Hepatocyte (in vitro differentiated cells): ENCODE measurements around the gene ST14. TPM values are rescaled to one million over a fixed set of nuclear protein-coding genes. Genes with fewer than 3 reads are reported as not detected.

Source experiments
- DNase-seq: peaks from one replicate; pipeline ENCODE4 v3.0.0-alpha.2; 2016; ENCODE audit warnings: low spot score
- H2AFZ ChIP-seq: fragments of 200-600 bp; sonication (generic); 2 replicates; pipeline ENCODE4 v1.6.0; 2016; ENCODE audit warnings: antibody characterized with exemption, mild to moderate bottlenecking
- H3K27ac ChIP-seq: fragments of 200-600 bp; sonication (generic); 2 replicates; pipeline ENCODE4 v1.5.1; 2016; ENCODE audit warnings: mild to moderate bottlenecking
- H3K27me3 ChIP-seq: fragments of 200-600 bp; sonication (generic); 2 replicates; pipeline ENCODE4 v1.6.1; 2016
- H3K36me3 ChIP-seq: fragments of 200-600 bp; sonication (generic); replicated peaks from 2 replicates; pipeline ENCODE4 v1.5.1; 2016; ENCODE audit warnings: low read depth; ENCODE audit not compliant: insufficient read depth
- H3K4me1 ChIP-seq: fragments of 200-600 bp; sonication (generic); 2 replicates; pipeline ENCODE4 v1.5.1; 2016; ENCODE audit warnings: mild to moderate bottlenecking, moderate library complexity; ENCODE audit not compliant: insufficient read depth
- H3K4me2 ChIP-seq: fragments of 200-600 bp; sonication (generic); 2 replicates; pipeline ENCODE4 v1.6.0; 2016
- H3K4me3 ChIP-seq: fragments of 200-600 bp; sonication (generic); 2 replicates; pipeline ENCODE4 v1.5.1; 2016; ENCODE audit warnings: mild to moderate bottlenecking
- H3K79me2 ChIP-seq: fragments of 200-600 bp; sonication (generic); 2 replicates; pipeline ENCODE4 v1.6.0; 2017; ENCODE audit warnings: mild to moderate bottlenecking
- H3K9me2 ChIP-seq: fragments of 200-600 bp; sonication (generic); replicated peaks from 2 replicates; pipeline ENCODE4 v1.6.0; 2017; ENCODE audit warnings: mild to moderate bottlenecking; ENCODE audit not compliant: insufficient read depth
- H3K9me3 ChIP-seq: fragments of 200-600 bp; sonication (generic); 2 replicates; pipeline ENCODE4 v1.5.1; 2016; ENCODE audit warnings: low read depth, mild to moderate bottlenecking
- H4K20me1 ChIP-seq: fragments of 200-600 bp; sonication (generic); 2 replicates; pipeline ENCODE4 v1.6.0; 2016; ENCODE audit warnings: mild to moderate bottlenecking; ENCODE audit not compliant: insufficient read depth, poor library complexity, severe bottlenecking
- EZH2 ChIP-seq: fragments of 200-600 bp; sonication (generic); IDR thresholded peaks from 2 replicates; pipeline ENCODE4 v1.6.1; 2016; ENCODE audit warnings: antibody characterized with exemption, mild to moderate bottlenecking, borderline replicate concordance
- EZH2phosphoT487 ChIP-seq: fragments of 200-600 bp; sonication (generic); IDR thresholded peaks from one replicate; pipeline ENCODE4 v1.6.1; 2018; ENCODE audit warnings: antibody characterized with exemption, mild to moderate bottlenecking, low read depth, moderate library complexity; ENCODE audit not compliant: unreplicated experiment, severe bottlenecking
- WGBS: methylation state at CpG from one replicate; pipeline ENCODE4 v1.1.6; 2016; ENCODE audit warnings: low lambda C conversion rate; ENCODE audit errors: missing lambda C conversion rate; 5-methylcytosine and 5-hydroxymethylcytosine counted together
- polyA plus RNA-seq: library from polyadenylated mRNA; unstranded; fragments of >200 nt; fragmentation: Nextera tagmentation; extraction: Ambion mirVana; gene quantifications from 2 replicates; pipeline ENCODE4 v1.2.1, GENCODE V29; 2016
- total RNA-seq: library from RNA; depleted of rRNA; stranded (reverse); fragments of >200 nt; gene quantifications from 2 replicates; pipeline ENCODE4 v1.2.3, GENCODE V29; 2014
- TF ChIP-seq, protein P1 (sequence below): fragments of 200-600 bp; sonication (generic); IDR thresholded peaks from 2 replicates; pipeline ENCODE4 v1.5.1; 2016; ENCODE audit warnings: antibody characterized with exemption, mild to moderate bottlenecking; ENCODE audit not compliant: poor library complexity

Gene ST14
- total and polyA plus RNA-seq, 2 experiments from 2014 or later, result 85.2 to 93.3 TPM

DNA sequence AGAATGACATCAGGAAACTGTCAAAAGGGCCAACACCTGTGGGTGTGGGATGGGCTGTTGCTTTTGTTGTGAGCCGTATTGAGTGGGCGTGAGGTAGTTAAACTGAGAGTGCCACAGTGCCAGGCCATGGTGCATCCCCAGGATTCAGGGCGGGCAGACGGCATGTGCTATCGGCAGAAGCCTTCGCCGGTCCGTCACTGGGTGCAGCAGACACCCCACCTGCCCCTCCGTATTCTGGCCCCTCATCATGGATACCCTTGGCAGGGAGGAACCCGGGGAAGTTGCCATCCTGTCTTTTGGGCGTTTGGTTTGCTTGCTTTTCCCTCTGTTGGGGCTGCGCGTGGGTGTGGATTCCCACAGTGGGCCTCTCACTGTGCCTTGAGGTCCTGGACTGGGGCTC lies 27.5 kb downstream of the ST14 start:
- H3K36me3 ChIP-seq, result no peaks in the 10 kb centered on the region
- no peaks in the 10 kb centered on the region for H3K27me3 ChIP-seq
- H3K27ac ChIP-seq, result no peak overlapping the region
- TF ChIP-seq EZH2phosphoT487, result no peak
- H3K4me2 ChIP-seq, result no peak overlapping the region
- no peaks in the 10 kb centered on the region for H4K20me1 ChIP-seq
- 97% methylated on average over 13 of the region's 13 CpGs for WGBS
- H2AFZ ChIP-seq, result no peak overlapping the region
- no peaks in the 10 kb centered on the region for H3K9me2 ChIP-seq
- peaks cover 4% of the 10 kb centered on the region for H3K4me1 ChIP-seq
- no peak for DNase-seq
- no peak overlapping the region for H3K4me3 ChIP-seq
- H3K79me2 ChIP-seq, result peaks cover 45% of the 10 kb centered on the region
- H3K9me3 ChIP-seq, result no peaks in the 10 kb centered on the region

DNA sequence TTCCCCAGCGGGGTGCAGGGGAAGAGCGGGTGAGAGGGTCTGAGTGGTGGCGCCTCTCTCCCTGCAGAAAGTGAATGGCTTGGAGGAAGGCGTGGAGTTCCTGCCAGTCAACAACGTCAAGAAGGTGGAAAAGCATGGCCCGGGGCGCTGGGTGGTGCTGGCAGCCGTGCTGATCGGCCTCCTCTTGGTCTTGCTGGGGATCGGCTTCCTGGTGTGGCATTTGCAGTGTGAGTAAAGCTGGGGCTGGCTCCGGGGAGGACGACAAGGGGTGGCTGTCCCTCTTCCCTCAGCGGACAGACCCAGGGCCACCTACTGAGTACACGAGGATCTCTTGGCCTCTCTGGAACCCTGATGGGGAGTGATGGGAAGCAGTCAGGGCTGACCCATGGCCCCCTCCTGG lies 28.5 kb downstream of the ST14 start:
- Histone ChIP-seq H3K79me2 (peaks cover 44% of the 10 kb centered on the region), H2AFZ (no peak overlapping the region), H3K27ac (no peak overlapping the region), H3K9me3 (no peaks in the 10 kb centered on the region), H3K27me3 (no peaks in the 10 kb centered on the region), H3K4me1 (no peaks in the 10 kb centered on the region), H3K4me3 (no peak overlapping the region), H3K9me2 (no peaks in the 10 kb centered on the region), H3K4me2 (no peak overlapping the region), H3K36me3 (no peaks in the 10 kb centered on the region), H4K20me1 (no peaks in the 10 kb centered on the region)
- 91% methylated on average over 14 of the region's 14 CpGs for WGBS
- no peak for DNase-seq
- no peak for TF ChIP-seq EZH2
- no peak for TF ChIP-seq EZH2phosphoT487
- TF ChIP-seq, protein P1, sequence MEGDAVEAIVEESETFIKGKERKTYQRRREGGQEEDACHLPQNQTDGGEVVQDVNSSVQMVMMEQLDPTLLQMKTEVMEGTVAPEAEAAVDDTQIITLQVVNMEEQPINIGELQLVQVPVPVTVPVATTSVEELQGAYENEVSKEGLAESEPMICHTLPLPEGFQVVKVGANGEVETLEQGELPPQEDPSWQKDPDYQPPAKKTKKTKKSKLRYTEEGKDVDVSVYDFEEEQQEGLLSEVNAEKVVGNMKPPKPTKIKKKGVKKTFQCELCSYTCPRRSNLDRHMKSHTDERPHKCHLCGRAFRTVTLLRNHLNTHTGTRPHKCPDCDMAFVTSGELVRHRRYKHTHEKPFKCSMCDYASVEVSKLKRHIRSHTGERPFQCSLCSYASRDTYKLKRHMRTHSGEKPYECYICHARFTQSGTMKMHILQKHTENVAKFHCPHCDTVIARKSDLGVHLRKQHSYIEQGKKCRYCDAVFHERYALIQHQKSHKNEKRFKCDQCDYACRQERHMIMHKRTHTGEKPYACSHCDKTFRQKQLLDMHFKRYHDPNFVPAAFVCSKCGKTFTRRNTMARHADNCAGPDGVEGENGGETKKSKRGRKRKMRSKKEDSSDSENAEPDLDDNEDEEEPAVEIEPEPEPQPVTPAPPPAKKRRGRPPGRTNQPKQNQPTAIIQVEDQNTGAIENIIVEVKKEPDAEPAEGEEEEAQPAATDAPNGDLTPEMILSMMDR, result no peak

DNA sequence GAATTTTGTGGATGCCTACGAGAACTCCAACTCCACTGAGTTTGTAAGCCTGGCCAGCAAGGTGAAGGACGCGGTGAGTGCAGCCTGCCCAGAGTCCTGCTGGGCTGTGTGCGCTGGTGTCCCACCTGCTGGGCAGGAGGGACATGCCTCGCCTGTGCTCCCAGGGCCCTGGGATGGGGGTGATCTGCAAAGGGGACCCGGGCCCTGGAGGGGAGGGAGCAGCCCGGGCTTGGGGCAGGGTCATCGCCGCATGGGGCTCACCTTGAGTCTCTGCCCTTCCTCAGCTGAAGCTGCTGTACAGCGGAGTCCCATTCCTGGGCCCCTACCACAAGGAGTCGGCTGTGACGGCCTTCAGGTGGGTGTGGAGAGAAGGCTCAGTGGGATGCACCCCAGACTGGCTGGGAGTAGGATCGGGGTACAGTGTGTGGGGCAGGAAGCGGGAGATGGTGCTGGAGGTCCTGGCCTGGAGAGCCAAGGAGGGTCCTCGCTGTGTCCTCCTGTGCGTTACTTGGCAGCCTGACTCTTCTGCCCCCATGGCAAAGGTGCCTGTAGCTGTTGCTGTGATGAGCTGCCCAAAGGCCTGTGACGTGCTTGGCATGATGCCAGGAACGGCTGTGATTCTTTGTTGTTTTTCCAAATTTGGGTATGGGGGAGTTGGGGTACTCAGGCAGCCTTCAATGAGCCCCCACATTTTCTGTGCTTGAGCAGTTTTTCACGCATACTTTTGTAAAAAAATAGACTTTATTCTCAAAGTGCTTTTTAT lies 29.2 kb downstream of the ST14 start:
- Histone ChIP-seq H3K9me3 (no peaks in the 10 kb centered on the region), H3K4me1 (no peaks in the 10 kb centered on the region), H3K27ac (no peak overlapping the region), H3K9me2 (no peaks in the 10 kb centered on the region), H4K20me1 (no peaks in the 10 kb centered on the region), H3K4me2 (no peak overlapping the region), H3K36me3 (no peaks in the 10 kb centered on the region), H2AFZ (no peak overlapping the region), H3K4me3 (no peak overlapping the region), H3K79me2 (peaks cover 38% of the 10 kb centered on the region), H3K27me3 (no peaks in the 10 kb centered on the region)
- WGBS, result 96% methylated on average over 16 of the region's 19 CpGs
- no peak for DNase-seq
- TF ChIP-seq EZH2 (no peak), EZH2phosphoT487 (no peak)
- TF ChIP-seq, protein P1, result no peak

DNA sequence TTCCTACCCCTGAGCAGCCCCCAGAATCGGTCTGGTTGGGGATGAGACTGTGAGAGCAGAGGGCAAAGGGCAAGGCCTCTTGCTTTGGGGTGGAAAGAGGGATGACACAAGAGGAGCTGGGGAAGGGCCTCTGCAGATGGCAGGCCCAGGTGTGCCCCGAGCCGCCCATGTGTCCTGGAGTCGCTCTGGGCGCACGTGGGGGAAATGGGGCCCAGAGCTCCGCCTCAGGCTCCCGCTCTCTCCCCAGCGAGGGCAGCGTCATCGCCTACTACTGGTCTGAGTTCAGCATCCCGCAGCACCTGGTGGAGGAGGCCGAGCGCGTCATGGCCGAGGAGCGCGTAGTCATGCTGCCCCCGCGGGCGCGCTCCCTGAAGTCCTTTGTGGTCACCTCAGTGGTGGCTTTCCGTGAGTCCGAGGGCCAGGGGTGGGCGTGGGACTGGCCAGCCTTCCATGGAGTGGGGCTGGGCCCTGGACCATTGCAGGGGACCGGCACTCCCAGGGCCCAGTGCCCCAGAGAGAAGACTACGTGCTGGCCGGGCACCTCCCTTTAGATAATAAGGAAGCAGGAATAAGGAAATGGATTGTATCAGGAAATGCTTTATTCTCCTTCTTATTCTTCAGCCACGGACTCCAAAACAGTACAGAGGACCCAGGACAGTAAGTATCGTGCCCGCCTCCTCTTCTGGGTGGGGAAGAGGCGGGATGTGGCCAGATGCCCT lies 30.1 kb downstream of the ST14 start:
- H3K9me3 ChIP-seq, result no peaks in the 10 kb centered on the region
- no peaks in the 10 kb centered on the region for H4K20me1 ChIP-seq
- no peak overlapping the region for H3K4me3 ChIP-seq
- TF ChIP-seq EZH2 (no peak), EZH2phosphoT487 (no peak)
- TF ChIP-seq, protein P1, result no peak
- H3K36me3 ChIP-seq, result no peaks in the 10 kb centered on the region
- no peaks in the 10 kb centered on the region for H3K4me1 ChIP-seq
- no peak for DNase-seq
- no peaks in the 10 kb centered on the region for H3K27me3 ChIP-seq
- peaks cover 29% of the 10 kb centered on the region for H3K79me2 ChIP-seq
- no peak overlapping the region for H3K4me2 ChIP-seq
- H3K27ac ChIP-seq, result no peak overlapping the region
- WGBS, result 93% methylated on average over 31 of the region's 32 CpGs
- no peaks in the 10 kb centered on the region for H3K9me2 ChIP-seq
- H2AFZ ChIP-seq, result no peak overlapping the region
